GM19035 (cell line): ENCODE results near the gene DLK1.

ENCODE experiments used
- ATAC-seq: cut with Tn5 transposase; IDR thresholded peaks from one replicate; pipeline ENCODE4 v1.9.1; 2021; ENCODE audit not compliant: unreplicated experiment

DLK1 gene

GRCh38 chr14:100775351-100775830, 48.7 kb downstream of the DLK1 start:
- ATAC-seq, result no peak

- no peak for ATAC-seq
Measured at GRCh38 chr14:100775831-100776591, 49.3 kb downstream of the DLK1 start.

- ATAC-seq, result no peak
Measured at GRCh38 chr14:100776681-100777365, 50.1 kb downstream of the DLK1 start.

GRCh38 chr14:100777366-100777817, 50.7 kb downstream of the DLK1 start:
- no peak for ATAC-seq

GRCh38 chr14:100777818-100778525, 51.3 kb downstream of the DLK1 start:
- no peak for ATAC-seq

GRCh38 chr14:100778526-100778882, 51.8 kb downstream of the DLK1 start:
- ATAC-seq, result no peak

GRCh38 chr14:100778951-100779690, 52.4 kb downstream of the DLK1 start:
- ATAC-seq, result no peak

- ATAC-seq, result no peak
Measured at GRCh38 chr14:100779691-100780080, 53.0 kb downstream of the DLK1 start.

GRCh38 chr14:100780246-100780645, 53.6 kb downstream of the DLK1 start:
- no peak for ATAC-seq

GRCh38 chr14:100780646-100781355, 54.1 kb downstream of the DLK1 start:
- no peak for ATAC-seq

GRCh38 chr14:100781952-100782351, 55.3 kb downstream of the DLK1 start:
- no peak for ATAC-seq

- no peak for ATAC-seq
Measured at GRCh38 chr14:100782516-100783320, 56.0 kb downstream of the DLK1 start.

- ATAC-seq, result no peak
Measured at GRCh38 chr14:100783630-100784370, 57.1 kb downstream of the DLK1 start.

- no peak for ATAC-seq
Measured at GRCh38 chr14:100784523-100785337, 58.0 kb downstream of the DLK1 start.

- no peak for ATAC-seq
Measured at GRCh38 chr14:100785338-100785615, 58.6 kb downstream of the DLK1 start.

GRCh38 chr14:100785626-100786025, 58.9 kb downstream of the DLK1 start:
- ATAC-seq, result no peak

GRCh38 chr14:100786131-100786530, 59.4 kb downstream of the DLK1 start:
- ATAC-seq, result no peak

- no peak for ATAC-seq
Measured at GRCh38 chr14:100786576-100787219, 60.0 kb downstream of the DLK1 start.
